HG03457 (cell line): ENCODE results near the gene PTPN20.

Experiments
- ATAC-seq: cut with Tn5 transposase; IDR thresholded peaks from one replicate; pipeline ENCODE4 v1.9.1; 2021; ENCODE audit warnings: moderate number of reproducible peaks; ENCODE audit not compliant: unreplicated experiment

PTPN20 gene

DNA sequence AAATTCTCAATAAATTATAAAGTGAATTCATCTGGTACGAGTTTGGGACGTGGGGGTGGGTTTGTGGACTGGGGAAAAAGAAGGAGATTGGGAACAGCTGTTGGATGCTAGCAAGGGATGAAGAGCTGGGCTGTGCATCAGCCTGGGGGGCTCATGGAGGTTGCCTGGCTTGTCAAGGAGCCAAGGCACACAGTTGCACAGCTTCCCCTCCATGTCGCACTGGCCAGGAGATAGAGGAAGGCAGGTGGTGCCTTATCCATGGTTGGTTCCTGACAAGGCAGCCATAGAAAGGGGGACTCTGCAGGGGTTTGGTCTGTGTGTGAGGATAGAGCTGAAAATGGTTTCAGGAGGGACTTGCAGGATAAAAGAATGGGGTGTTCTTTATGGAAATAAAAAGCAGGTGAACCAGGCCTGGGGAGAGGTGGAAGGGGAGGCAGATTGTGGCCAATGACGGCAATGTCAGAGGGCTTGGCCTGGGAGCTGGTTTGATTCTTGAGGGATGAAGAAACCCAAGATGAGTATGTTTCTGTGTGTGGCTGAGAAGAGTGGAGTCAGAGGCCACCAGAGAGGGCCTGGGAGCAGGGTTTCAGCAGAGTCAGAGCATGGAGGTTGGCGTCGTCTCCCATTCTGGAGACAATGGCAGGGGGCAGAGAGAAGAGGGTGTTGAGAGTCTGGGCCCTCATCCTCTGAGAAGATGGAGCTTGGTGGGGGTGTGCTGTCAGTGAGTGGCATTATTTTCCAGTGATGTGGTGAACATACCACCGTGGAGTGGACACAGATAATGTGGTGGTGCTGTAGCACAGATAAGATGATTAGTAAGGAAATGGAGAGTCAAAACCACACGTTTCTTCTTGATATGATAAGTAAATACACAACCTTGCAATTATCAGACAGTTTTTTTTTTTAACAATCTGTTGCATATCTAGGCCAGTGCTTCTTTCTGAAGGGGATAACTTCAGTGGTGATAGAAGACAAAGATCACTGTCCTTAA is 108.2 kb downstream of the PTPN20 start:
- no peak for ATAC-seq

DNA sequence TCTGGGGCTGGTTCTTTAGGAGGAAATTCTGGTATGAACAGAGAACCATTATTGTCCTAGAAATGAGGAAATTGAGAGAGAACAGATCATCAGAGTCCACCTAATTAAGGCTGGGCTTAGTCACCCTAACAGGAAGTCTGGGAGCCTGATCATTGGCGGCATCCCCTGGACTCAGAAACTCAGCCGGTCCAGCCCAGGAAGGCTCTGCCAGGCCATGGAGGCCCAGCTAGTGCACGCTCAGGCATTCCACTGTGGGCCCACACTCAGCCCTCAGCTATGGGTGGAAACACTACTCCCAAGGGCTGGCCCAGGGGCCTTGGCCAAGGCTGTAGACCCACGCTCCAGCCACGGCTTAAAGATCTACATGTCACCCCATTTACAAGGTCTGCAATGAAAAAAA is 109.2 kb downstream of the PTPN20 start:
- ATAC-seq: no peak

DNA sequence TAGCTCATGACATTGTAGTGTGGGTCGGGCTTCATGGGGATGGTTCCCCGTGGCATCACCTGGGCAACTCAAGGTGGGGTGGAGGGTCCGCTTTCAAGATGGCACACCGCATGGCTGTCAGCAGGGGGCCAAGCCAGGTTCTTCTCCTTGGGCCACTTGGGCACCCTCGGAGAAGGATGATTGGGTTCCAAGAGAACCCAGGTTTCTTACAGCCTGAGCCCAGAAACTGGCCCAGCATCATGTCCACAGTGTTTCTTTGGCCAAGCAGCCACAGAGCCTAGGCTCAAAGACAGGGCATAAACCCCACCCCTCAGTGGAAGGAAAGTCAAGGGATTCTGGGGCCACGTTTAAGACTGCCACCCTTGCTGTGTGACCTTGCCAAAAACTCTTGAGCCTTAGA is 110.6 kb downstream of the PTPN20 start:
- ATAC-seq: no peak

DNA sequence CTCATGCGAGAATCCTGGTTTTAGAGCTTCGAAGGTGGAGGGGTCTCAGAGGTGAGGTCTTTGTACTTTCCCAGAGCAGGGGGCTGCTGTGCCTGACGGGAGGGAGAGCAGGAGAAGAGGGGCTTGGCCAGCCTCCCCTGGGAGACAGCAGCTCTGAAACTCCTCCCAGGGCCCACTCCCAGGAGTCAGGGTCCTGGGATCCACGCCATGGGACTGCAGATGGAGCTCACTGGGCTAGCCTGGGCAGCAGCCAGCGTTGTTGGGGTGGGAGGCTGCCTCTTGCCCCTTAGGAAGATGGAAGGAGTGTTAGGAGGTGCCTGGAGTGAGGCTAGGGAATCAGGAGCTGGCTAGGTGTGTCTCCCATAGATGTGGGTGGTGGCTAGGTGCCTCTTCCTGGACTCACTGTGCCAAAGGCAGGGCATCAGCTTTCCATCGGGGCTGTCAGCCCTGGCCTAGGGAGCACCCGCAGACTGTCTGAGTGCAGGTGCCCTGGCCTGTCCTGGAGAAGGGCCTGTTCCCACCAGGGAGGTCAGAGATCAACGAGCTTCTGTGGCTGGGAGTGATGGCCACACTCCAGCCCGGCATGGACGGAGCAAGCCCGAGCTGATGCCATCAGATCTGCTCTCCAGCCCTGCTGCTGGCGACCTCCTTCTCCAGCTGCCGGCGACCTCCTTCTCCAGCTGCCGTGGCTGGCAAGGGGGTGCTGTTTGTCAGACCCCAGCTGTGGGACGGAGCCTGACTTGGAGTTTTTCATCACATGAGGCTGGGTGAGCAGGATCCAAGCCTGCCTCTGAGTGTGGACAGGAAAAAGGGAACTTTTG is 111.3 kb downstream of the PTPN20 start:
- ATAC-seq: no peak

DNA sequence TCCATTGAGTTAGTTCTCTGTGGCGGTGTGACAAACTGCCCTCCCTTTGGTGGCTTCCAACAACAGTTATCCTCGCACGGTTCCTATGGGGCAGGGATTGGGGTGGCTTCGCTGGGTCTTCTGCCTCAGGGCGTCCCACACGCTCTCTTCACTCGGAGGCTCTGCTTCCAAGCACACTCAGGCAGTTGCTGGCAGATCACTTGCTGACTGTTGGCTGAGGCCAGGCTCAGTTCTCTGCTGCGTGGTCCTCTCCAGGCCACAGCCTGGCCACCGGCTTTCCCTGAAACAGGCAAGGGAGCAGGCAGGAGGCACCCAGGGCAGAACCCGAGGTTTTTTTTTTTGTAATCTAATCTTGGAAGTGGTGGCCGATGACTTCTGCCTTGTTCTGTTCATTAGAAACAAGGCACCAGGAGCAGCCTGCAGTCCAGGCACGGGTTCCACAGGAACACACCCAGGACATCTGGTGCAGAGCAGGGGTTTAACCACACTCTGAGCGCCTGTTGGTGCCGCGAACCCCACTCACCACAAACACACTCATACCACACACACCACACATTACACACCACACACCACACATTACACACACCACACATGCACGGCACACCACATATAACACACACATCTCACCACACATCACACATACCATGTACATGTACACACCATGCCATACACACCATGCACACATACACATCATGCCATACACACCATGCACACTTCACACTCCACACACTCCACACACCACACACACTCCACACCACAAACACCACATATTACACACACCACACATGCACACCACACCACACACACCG is 112.2 kb downstream of the PTPN20 start:
- ATAC-seq: no peak

DNA sequence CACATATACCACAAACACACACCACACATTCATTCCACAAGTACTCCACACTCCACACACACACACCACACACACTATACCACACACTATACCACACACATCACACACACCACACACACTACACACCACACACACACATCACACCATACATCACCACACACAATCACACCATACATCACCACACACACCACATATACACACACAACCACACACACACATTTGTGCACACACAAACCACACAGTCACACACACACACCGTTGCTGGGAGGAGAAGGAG is 112.8 kb downstream of the PTPN20 start:
- no peak for ATAC-seq

DNA sequence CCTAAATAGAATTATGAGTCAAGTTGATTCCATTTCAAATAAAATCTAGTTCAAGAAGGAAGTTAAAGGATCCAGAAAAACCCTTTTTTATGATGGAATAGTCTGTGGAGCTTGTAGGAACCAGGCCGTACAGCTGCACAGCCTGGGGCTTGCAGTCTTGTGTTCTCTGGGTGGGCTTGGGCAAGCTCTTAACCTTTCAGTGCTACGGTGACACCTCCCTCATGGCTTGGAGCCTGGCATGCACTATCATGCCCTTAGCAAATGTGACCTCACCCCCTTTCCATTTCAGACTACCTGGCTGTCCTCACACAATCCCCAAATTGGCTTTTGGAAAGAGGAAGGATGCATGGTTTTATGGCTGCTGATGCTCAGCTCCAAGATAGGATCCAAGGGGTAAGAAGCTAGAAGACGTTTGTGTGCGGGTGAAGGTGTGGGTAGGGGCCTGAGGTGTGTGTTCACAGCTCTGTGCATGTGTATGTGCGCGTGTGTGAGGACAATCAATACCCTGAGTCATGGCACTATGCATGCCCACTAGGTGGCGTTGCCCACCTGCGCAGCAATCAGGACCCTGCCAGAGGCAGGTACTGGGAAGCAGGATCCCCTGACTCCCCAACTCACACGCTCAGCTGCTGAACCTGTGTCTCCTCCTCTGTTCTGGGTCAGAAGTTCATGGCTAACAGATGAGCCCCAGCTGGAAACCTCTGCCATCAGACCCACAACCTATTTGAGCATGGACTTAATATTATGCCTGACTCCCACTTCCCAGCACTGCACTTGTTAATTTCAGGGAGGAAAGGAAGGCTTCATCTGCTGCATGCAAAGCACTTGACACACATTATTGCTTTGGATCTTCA is 113.4 kb downstream of the PTPN20 start:
- ATAC-seq: no peak

DNA sequence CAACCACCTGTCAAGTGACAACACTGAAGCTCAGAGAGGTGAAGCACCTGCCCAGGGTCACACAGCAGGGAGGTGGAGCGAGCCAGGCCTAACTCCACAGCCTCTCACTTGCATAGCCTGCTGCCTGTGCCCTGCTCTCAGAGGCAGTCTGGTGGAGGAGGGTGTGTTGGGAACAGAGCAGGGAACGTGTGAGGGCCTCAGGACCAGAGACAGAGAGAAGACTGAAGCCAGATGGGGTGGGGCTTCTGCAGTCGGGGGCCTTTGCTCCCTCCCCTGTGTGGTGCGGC is 114.0 kb downstream of the PTPN20 start:
- ATAC-seq: no peak

DNA sequence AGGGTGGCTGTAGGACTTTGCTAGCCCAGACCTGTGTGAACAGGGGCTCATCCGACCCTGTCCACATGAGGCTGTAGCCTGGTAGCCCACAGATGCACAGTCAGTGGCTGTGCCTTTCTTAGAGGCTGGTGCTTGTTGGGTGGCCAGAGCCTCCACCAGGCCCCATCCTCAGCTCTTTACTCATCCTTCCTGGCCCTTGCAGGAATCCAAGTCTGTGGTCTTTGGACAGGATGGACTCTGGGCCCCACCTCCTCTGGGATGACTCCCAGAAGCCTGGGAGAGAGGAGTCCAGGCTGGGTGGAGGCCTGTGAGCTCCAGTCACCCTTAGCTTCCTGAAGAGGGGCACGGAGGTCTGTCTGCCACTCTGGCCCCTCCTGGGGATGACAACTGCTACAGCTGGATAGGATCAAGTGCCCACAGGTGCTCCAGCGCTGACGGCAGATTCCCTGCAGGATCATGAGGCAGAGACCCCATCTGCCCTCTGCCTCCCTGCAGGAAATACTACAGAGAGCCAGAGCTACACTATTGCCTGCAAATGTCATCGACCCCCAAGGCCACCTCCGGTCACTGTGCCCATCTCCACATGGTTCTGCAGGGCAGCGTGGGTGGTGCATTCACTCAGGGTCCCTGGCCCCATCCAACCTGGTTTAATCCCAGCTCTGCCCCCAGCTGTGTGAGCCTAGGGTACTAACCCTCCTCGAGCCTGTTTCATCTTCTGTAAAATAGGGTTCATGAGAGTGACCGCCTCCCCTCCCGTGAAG is 114.5 kb downstream of the PTPN20 start:
- ATAC-seq: no peak

DNA sequence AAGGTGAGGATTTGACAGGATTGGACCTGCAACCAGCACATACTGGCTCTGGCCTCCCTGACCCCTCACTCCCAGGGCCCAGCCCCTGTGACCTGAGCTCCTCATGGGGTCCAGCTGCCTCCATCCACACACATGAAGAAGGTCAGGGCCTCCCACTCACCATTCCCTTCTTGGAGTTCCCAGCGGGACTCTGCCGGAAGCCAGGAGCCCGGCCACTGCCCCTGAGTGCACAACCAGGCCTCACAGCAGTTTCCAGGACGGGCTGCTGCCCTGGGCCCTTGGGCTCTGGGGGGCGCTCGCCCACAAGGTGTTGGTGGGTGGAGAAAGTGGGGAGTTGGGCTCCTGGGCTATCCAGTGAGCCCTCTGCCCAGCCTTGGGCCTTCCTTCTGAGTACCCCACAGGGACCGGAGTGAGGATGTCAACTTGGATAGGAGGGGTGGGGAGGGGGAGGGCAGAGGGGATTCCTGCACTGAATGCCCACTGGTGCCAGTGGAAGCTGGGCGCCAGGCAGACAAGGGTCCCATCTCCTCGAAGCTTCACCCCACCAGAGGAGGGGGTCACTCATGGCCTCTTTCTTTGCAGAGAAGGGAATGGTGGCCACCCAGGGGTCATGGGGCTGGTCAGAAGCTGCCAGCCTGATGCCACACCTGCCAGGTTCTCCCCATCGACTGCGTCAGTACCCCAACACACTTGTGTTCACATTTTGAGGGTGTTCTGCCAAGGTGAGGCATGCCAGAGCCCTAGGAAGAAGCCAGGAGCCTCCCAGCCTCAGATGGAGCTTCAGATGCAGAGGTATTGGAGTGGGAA is 115.3 kb downstream of the PTPN20 start:
- ATAC-seq: no peak

DNA sequence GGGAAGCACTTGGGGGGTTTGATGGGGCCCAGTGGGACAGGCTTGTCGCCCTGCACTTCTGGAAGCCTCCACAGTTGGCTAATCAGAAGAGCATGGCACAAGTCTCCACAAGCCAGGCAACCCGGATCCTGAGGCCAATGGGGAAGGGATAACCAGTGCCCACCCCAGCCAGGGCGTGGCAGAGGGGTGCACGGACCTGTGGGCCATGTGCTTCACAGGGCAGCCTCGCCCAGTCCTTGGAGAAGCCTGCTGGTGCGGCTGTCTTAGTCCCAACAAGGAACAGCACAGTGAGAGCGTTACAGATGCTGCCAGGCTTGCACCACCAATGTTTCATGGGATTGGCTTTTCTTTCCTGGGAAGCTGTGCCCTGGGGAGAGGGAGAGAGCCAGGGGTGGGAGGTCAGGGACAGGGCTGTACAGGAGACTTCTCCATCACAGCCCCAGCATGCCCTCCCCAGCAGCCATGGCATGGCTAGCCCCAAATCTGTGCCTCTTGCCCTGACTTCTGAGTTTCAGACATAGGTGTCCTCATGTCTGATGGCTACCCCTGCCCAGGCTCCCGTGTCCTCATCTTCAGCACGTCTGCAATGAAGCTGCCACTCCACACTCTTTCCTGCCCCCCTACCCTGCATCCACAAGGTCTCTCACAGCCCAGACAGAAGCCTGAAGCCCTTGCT is 116.0 kb downstream of the PTPN20 start:
- no peak for ATAC-seq

DNA sequence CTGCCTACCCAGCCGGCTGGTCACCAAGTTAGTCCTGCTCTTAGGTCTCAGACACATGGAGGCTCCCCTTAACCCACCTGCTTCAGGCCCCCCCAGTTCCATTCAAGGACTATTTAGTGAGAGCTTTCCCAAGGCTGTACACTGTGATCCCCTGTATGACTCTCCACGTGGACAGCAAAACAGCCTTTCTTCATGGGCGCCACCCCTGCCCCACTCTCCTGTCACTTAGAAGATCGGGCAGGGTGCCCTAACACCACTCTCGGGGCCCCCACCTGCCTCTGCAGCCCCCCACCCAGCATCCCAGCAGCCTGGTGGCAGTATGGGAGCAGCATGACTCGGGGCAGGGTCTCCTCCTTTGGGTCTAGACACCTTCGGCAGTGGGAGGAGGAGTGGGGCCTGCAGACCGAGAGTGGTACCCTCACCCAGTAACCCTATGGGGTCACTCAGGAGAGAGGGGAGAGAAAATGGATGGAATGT is 116.6 kb downstream of the PTPN20 start:
- ATAC-seq: no peak

DNA sequence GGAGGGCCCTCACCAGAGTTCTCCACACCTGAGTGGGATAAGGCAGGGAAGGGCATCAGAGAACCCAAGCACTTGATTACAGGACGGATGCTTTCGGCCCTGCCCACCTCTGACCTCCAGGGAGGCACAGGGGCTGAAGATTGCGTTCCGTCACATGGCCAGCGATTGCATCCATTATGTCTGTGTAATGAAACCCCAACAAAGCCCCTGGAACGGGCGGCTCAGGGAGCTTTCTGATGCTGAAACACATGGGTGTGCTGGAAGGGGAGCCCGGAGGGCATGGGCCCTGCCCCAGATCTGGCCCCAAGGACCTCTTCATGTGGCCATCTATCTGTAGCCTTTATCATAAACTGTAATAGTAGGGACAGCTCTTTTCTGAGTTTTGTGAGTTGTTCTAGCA is 117.2 kb downstream of the PTPN20 start:
- no peak for ATAC-seq

DNA sequence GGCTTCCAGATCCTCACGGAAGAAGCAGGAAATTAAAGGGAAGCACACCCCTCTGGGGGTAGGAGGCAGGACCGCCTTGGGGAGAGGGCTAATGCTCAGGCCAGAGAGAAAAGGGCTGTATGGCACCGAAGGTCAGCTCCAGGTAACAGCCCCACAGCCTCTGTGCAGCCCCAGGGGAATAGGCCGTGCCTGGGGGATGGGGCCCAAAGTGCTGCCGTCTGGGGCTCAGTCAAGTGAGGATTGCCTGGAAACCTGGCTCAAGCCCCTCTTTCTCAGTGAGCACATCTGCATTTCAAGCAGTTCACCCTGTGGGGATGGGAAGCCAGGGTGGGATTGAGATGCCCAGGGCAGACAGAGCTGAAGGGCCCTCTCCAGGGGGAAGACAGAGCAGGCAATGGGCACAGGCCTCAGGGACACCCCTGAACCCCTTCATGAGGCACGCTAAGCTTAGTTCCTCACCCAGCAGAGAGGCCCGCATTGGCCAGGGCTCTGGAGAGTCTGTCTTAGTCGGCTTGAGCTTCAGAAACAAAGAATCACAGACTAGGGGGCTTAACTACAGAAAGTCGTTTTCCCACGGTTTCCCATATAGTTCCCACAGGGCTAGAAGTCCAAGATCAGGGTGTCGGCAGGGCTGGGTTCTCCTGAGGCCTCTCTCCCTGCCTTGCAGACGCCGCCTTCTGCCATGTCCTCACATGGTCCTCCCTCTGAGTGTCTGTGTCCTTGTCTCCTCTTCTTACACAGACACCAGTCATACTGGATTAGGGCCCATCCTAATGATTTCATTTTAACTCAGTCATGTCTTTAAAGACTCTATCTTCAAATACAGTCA is 118.2 kb downstream of the PTPN20 start:
- no peak for ATAC-seq

DNA sequence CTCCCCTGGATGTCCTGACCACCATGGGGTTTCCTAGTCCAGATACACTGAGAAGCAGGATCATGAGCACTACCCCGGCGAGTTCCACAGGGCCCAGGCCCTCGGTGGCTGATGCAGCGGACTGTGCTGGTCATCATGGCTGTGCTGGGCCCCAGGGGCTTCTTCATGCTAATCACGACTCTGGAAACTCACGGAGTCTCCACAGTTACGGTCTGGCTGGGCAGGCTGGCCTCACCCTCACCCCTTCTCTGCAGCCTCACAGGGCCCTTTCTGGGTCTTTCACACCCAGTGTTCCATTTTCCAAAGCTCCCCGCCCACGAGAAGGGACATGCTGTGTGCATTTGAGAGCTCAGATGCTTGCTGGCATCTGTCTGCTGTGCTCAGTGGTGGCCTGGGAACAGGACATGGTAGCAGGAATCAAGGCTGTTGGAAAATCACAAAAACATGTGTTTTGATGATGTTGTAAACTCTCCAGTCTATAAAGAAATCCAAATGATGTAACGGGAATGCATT is 119.0 kb downstream of the PTPN20 start:
- ATAC-seq: no peak

DNA sequence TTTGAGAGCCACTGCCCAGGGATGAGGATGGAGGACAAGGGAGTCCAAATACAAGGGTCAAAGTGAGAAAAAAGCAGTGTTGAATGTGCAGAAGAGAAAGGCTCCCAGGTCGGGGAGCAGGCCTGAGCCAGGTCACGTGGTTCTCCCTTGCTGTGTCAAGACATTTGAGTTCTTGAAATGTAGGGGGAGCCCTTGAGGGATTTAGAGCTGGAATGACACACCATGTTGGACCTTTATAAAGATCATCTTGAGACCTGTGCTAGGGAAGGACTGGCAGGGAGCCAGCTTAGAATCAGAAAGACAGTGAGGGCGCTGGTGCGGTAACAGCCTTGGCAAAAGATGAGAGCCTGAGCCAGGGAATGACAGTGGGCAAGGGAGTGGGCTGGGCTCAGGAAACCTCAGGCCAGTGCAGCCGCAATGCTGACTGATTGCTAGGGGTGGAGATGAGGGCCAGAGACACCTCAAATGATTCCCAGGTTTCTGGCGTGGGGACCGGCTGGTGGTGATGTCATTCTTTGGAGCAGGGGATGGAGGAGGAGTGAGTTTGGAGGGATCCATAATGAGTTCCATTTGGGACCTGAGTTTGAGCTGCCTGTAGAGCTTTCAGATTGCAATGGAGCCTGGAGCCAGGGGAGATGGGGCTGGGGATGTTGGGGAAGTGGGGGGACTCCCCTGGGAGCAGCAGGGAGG is 120.1 kb downstream of the PTPN20 start:
- no peak for ATAC-seq
